Measurements from ENCODE around the gene NFIA.

DNA sequence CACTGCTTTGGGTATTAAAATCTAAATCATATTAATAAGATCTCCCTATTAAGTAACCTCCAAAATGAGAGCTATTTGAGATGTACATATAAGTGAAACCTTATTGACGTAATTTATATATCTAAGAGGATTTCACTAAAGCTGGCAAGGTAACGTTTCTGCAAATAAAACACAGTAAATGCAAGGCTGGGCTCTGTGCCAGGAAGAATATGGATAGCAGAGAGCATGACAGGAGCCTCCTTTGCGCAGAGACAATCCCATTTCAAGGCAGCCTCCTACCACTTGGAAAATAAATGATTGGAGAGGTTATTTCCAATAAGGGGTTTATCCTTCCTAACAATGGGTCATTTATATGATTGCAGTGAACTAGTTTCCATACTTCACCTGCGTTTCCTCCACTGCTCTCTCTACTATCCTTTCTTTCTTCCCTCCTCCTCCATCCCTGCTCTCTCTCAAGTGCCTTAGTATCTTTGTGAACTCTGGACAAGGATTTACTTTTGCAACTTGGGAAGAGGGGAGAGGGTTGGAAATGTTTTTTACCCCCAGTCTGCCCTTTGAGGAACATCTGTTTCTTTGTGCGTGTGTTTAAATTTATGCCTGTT is 3.0 kb upstream of the NFIA start:
- TF ChIP-seq, protein P1, sequence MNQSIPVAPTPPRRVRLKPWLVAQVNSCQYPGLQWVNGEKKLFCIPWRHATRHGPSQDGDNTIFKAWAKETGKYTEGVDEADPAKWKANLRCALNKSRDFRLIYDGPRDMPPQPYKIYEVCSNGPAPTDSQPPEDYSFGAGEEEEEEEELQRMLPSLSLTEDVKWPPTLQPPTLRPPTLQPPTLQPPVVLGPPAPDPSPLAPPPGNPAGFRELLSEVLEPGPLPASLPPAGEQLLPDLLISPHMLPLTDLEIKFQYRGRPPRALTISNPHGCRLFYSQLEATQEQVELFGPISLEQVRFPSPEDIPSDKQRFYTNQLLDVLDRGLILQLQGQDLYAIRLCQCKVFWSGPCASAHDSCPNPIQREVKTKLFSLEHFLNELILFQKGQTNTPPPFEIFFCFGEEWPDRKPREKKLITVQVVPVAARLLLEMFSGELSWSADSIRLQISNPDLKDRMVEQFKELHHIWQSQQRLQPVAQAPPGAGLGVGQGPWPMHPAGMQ (IDR thresholded peaks at IDR 0.05; ENCODE audit: borderline replicate concordance), result no peak
- TF ChIP-seq CBX5 (IDR thresholded peaks at IDR 0.05; ENCODE audit: low read depth) (no peak), EZH2 (IDR thresholded peaks at IDR 0.05; ENCODE audit: borderline replicate concordance, control insufficient read depth, low read depth, low read length) (no peak), HDGF (IDR thresholded peaks at IDR 0.05) (no peak), CHD2 (IDR thresholded peaks at IDR 0.05; ENCODE audit: borderline replicate concordance, low read depth, low read length) (no peak), SMAD1 (IDR thresholded peaks at IDR 0.05; ENCODE audit: low read depth, partially characterized antibody) (no peak), YY1 (IDR thresholded peaks at IDR 0.05; ENCODE audit: low read depth, low read length) (no peak), SRF (IDR thresholded peaks at IDR 0.05; ENCODE audit: low read depth in 2 of 2, low read length in 2 of 2) (no peak), POLR2A (IDR thresholded peaks at IDR 0.05; ENCODE audit: low read depth, low read length) (no peak), DPF2 (IDR thresholded peaks at IDR 0.05) (no peak), TAF1 (IDR thresholded peaks at IDR 0.05; ENCODE audit: borderline replicate concordance, low read depth, low read length) (no peak)
- TF ChIP-seq, protein P2, sequence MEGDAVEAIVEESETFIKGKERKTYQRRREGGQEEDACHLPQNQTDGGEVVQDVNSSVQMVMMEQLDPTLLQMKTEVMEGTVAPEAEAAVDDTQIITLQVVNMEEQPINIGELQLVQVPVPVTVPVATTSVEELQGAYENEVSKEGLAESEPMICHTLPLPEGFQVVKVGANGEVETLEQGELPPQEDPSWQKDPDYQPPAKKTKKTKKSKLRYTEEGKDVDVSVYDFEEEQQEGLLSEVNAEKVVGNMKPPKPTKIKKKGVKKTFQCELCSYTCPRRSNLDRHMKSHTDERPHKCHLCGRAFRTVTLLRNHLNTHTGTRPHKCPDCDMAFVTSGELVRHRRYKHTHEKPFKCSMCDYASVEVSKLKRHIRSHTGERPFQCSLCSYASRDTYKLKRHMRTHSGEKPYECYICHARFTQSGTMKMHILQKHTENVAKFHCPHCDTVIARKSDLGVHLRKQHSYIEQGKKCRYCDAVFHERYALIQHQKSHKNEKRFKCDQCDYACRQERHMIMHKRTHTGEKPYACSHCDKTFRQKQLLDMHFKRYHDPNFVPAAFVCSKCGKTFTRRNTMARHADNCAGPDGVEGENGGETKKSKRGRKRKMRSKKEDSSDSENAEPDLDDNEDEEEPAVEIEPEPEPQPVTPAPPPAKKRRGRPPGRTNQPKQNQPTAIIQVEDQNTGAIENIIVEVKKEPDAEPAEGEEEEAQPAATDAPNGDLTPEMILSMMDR (IDR thresholded peaks at IDR 0.05 in 2 of 3, conservative IDR thresholded peaks at IDR 0.05 in 1 of 3; ENCODE audit: control insufficient read depth in 2 of 3, extremely low read depth in 1 of 3, insufficient read depth in 1 of 3, low read depth in 3 of 3, low read length in 3 of 3), result no peak
- TF ChIP-seq, protein P3, sequence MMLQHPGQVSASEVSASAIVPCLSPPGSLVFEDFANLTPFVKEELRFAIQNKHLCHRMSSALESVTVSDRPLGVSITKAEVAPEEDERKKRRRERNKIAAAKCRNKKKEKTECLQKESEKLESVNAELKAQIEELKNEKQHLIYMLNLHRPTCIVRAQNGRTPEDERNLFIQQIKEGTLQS (IDR thresholded peaks at IDR 0.05; ENCODE audit: borderline replicate concordance, extremely low read depth, low read depth, low read length), result no peak

All from GM12878 (cell line).